Fibroblast of skin of abdomen (primary cell): Measurements from ENCODE around the gene KCTD18.

Source experiments
- DNase-seq: peaks from one replicate; pipeline ENCODE4 v3.0.0-alpha.2; 2013

Gene KCTD18

DNA sequence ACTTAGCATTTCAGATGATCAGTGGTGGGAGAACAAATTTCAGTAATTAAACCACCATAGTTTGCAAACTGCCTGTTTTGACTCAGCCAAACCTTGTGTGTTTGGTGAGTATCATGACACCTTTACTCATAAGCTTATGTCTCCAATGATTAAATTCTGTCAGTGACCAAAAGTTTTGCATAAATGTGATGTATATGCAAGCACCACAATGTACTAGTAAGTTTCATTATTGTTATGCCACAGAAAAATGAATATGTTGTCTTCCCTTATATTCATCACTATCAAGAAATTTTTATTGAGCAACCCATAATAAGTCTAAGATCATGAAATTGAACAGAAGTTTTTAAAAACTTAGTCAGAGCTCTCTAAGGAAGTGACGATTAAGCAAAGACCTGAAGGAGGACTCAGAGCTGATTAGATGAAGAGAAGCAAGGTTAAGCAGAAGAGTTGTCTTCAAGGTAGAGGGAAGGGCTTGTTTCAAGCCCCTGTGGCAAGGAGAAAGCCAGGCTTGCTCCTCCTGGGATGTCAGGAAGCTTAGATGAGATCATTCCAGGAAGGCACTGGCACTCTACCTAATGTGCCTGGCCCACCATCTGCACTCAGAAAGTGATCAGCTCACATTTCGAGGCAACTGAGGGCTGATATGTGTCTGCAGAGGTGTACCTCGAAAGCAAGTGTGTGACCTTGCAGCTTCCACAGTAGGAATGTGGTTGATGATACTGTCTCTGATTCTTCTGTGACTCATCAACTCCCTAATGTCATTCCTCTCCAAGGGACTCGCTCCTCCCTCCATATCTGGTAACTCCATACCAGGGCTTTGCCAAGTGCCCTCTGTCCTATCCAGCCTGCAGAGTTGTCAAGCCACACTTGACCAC, 54.7 kb downstream of the KCTD18 start:
- peak; percentile 45 for DNase-seq

DNA sequence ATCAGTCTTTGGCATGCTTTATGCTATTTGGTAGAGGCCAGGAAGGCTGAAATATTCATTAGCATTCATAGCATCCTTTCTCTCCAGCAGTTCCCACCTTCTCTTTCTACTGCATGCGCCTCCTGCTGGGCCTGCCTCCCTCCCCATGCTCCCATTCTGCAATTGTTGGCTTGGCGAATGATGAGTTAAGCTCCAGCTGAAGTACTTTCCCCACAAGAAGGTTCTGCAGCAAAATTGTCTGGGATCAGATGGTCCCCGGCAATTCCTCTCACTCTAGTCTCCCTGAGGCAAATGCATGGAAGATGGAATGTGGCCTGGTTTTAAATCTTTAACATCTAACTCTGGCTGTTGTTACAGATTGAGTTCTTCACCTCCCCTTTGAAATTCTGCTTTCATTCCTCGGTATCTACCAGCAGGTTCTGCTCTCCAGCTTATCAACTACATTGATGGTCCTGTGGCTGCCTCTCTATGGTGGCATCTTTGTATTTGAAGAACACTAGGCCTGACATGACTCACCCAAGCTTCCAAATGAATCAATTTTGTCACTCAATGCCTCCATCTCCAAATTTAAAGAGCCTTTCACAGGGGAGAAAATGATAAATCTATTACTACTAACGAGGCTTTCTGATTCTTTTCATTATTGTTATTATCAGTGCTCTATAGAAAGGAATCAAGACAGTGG, 55.9 kb downstream of the KCTD18 start:
- no peak for DNase-seq

DNA sequence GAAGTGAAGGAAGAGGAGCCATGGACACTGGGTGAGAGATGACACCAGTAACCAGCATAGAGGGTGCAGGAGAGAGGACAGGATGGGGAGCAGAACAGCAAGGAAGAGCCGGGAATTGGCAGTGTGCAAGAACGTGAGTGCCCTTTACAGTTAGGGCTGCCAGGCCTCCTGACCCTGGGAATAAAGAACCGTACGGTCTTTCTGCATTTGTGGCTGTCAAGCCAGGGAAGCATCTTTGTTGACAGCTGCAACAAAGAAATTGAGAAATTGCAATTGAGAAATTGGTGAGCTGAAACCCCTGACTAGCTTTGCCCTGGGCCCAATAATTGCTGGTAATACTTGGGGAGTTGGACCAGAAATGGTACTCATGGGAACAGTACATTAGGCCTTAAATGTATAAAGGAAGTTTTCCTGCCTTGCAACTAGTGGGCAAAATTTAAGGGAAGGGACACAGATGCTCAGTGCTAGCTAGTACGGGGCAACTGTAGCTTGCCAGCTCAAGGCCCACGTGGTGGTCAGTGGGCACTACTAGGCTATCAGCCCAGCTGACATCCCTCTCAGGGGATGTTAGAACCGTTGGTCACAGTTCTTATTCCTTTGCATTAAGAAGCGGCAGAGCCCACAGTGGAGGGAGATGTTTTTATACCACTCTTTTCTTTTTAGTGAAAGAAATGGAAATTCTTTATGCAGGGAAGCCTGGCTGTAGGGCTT, 56.6 kb downstream of the KCTD18 start:
- DNase-seq = no peak

DNA sequence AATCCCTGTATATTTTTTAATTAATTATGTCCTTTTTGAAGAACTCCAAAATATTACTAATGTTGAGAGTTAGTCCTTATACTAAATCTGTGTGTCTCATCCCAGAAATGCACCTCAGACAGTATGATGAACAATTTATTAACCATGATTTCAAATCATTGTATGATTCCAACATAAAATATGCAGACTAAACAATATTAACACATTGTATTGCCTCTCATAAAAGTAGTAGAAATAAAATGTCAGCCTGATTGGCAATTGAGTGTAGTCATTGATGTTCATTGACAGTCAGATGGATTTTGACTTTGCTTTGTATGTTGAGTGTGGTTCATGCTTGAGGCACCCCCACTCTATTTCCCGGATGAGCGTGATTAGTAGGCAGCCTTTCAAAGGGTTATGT, 57.5 kb downstream of the KCTD18 start:
- no peak for DNase-seq

DNA sequence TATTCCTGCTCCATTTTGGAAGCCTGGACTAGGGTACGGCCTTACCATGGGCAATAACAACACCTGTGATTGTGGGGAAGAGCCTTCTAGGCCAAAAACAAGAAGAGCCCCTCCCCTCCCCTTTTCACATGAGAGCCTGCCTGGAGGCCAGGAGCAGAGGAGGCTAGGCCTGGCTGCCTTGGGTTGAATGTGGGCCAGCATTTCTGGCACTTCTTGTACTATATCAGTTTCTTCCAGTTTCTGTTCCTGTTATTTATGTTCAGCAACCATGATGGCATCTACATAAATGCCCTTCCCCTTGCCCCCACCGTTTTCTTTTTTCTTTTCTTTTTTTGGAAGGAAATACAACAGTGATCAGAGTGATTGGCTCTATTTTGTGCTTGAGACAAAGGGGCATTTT, 58.4 kb downstream of the KCTD18 start:
- no peak for DNase-seq

DNA sequence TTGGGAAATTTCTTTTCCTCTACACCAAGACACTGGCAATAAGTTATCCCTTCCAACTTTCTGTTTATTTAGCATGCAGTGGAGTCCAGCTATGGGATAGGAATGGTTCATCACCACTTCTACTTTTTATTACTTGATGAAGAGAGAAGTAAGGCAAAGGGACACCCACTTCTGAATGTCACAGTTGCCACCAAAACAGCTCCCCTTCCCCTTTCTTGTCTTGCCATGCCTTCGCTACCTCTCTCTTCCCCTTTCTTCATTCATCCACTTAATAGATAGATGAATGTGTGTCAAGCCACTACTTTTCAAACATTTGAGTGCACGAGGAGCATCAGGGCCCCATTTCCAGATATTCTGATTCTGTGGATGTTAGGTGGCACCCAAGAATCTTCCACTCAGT, 59.6 kb downstream of the KCTD18 start:
- DNase-seq = no peak

DNA sequence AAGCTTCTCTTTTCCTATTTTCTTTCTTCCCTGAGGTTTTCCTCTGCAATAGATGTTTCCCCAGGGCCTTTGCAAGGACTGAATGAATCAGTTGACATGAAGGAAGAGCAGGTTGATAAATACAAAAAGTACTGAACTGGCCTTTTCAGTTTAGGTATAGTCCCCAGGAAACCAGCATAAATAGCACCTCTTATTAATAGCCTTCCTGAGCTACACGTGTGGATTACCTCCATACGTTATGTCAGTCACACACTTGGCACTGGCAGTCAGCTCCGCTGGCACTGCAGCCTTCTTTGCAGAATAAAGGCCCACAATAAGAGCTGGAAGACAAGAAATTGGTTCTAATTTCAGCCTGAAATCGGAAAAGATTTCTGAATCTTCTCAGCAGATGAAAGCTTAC, 60.7 kb downstream of the KCTD18 start:
- no peak for DNase-seq

DNA sequence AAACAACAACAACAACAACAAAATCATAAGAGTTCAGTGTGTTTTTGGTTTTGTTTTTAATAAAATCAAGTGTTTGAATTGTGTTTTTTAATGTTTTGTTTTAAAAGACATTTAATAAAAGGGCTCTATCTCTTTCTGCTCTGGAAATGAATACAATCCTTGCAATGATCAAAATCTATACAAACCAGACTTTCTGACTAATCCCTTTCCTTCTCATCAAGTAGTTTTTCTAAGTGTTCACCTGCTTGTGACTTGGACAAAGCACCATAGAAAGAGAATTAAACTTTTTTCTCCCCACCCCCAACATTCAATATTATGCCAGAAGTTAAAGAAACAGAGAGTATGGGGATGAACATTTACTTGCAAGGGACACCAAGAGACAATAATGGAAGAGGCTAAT, 61.4 kb downstream of the KCTD18 start:
- DNase-seq = no peak

DNA sequence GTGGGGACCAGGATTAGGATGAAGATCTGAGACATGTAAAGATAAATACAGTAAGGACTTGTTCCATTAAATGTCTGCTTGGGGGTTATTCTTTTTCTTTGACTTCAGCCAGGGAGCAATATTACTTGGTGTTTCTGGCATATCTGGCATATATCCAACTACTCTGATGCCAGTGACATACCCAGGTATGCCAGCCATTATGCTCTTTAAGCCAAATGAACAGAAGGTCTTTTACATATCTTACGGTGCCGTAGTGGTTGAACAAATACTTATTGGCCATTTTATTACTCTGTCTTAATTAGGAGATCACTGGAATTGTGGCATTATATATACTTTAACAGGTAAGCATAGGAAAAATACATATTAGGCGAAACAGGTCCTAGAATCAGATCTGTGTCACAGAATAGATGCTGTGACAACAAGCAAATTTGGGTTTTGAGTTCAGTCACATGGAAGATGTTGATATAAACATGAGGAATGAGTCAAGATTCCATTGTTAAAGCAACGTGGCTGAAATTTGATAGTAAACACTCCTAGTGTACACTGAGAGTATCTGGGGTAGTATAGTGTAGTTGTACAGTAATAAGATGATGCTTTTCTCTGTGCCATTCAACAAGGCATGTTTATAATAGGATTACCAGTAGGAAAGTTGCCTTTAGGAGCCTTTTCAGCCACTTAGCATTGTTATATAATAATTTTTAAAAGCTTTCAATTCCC, 62.6 kb downstream of the KCTD18 start:
- no peak for DNase-seq

DNA sequence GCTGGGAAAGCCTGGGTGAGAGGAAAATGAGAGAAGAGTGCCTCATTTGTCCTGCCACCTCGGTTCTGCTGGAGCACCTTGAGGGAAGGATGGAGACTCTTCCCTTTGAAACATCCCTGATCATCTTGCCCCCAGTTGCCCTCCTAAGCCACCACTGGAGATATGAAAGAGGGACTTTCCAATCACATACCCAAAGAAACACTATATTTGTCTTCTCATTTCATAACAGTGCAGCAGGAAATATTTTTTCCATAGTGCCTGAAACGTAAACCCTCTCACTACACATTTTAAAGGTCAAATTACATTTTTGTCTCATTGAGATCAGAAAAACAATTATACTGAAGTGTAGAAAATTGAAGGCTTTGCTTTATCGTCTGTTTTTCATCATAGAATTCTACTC, 63.3 kb downstream of the KCTD18 start:
- no peak for DNase-seq

DNA sequence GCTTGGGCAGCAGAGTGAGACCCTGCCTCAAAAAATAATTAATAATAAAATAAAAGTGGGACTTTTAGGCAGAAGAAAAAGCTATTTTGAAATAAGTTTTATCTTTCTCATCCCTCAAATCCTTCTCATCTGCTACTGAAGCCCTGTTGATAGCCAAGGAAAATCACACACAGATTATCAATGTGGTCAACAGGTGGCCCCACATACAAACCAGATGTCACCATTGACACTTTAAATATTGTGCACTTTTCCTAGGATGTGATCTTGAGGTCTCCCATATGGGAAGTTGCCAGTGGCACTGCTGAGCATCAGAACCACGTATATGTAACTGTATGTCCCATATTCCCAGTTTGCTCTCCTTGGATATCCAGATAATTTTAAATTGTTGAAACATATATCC, 64.6 kb downstream of the KCTD18 start:
- DNase-seq = no peak

DNA sequence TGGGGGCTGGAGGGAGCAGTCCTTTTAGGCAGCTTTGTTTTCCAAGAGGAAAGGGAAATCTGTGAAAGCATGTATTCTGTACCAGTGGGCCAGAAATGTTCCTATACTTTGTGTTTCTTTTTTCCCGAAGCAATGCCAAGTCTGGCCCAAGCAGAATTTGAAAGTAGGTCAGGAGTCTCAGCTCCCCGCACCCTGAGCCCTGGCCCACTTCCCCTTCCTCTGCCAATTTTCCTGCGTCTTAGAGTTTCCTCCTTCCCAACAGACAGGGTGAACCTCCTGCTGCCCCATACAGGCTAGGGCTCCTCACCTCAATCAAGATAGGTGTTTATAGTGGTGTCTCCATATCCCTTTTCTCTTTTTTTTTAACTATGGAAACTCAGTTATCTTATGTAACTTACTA, 65.3 kb downstream of the KCTD18 start:
- no peak for DNase-seq

DNA sequence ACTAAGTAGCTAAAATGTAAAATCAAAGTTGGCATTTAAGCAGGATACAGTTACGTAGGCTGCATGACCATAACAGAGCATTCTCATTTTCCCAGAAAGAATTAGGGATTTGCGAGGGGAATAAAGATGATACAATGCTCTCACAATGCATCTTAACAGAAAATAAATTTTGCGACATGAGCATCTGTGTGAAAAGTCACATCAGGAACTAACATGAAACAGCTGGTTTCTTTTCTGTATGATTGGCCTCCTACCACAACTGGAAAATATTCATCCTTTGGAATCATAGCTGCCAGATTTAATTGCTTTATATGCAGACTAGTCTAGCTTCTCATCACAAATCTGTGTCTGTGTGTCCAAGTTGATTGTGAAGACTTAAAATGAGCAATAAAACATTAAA, 66.0 kb downstream of the KCTD18 start:
- peak; percentile 56 for DNase-seq

DNA sequence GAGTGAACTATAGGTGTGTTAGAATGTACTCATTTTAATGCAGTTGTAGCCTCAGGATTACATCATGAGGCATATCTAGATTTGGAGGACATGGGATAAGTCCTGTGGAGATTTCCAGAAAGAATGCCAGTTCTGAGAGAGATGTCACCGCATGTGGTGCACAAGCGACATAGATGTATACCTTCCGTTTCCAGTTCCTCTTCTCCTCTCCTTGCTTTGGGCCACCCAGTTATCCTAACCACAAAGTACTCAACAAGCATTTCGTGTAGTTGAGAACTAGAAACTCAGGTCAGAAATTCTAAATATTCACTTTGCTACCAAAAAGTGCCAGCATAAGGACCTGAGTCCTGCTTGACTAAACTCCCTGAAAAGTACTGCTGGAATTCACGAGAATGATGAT, 66.5 kb downstream of the KCTD18 start:
- no peak for DNase-seq

DNA sequence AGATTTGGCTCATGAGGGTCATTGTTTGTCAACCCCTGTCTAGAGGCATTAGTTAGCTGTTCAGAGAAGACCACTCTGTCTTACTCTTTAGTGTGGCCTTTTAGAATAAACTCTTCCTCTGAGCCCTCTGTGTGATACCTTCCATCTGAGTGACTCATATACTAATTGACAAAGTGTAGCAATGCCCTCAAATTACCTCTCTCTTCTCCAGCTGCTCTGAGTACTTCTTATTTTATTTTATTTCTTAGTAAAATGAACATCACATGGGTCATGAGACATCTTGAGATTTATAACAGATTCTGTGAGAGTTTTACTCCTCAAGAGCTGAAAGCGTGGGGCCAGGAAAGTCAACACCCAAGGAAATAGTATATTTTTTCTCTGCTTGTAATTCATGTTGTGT, 67.4 kb downstream of the KCTD18 start:
- DNase-seq = peak; percentile 84

DNA sequence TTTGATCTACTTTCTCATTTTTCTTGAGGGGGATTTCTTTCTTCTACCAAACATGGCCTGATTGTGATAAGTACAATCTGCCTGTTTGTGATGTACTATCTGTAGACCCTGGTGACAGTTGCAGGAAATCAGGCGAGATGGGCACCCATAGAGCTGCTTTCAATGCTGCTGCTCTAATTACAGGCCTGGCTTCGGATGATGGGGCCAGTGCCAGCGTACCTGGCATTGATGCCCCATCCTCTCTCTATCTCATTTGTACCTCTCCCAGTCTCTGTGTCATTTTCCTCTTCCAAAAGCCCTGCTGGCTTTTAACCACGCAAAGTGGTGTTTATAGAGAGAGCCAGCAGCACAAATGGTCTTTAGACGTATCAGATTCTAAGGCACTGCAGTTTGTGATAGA, 69.9 kb downstream of the KCTD18 start:
- DNase-seq = no peak
